Neural cell (in vitro differentiated cells): ENCODE data around the gene RIOK1. TPM values are rescaled to one million over a fixed set of nuclear protein-coding genes. Genes with fewer than 3 reads are reported as not detected.
"Not testable (repeated sequence)": the region's sequence is repeated elsewhere in the genome, so short reads cannot be mapped to it uniquely, and the experiment has no call there.

ENCODE experiments used
- H2AFZ ChIP-seq: fragments of 200-600, 300-800 bp; sonication (generic), shearing (Covaris generic); 2 replicates; pipeline ENCODE4 v1.6.0; 2014; ENCODE audit warnings: low read depth, mild to moderate bottlenecking, antibody characterized with exemption, low read length, moderate library complexity
- H3F3A ChIP-seq: fragments of 200-600 bp; shearing (Covaris generic); 2 replicates; pipeline ENCODE4 v1.6.1; 2016; ENCODE audit warnings: mild to moderate bottlenecking, moderate library complexity, mixed read lengths, antibody characterized with exemption, low read length; ENCODE audit not compliant: insufficient read depth, poor library complexity, severe bottlenecking
- H3K27ac ChIP-seq: fragments of 200-600, 300-800 bp; sonication (generic), shearing (Covaris generic); 2 replicates; pipeline ENCODE4 v1.5.1; 2014; ENCODE audit warnings: mild to moderate bottlenecking, low read length, moderate library complexity
- H3K27me3 ChIP-seq: fragments of 300-800, 200-600 bp; sonication (generic), shearing (Covaris generic); 2 replicates; pipeline ENCODE4 v1.6.0; 2014; ENCODE audit warnings: mild to moderate bottlenecking, low read depth, low read length, moderate library complexity; ENCODE audit not compliant: insufficient read depth
- H3K36me3 ChIP-seq: fragments of 300-800, 200-600 bp; sonication (generic), shearing (Covaris generic); 2 replicates; pipeline ENCODE4 v1.5.1; 2014; ENCODE audit warnings: mild to moderate bottlenecking, antibody characterized with exemption, low read length, moderate library complexity; ENCODE audit not compliant: insufficient read depth
- H3K4me2 ChIP-seq: fragments of 300-800, 200-600 bp; sonication (generic), shearing (Covaris generic); 2 replicates; pipeline ENCODE4 v1.6.0; 2014; ENCODE audit warnings: mild to moderate bottlenecking, low read length
- H3K4me3 ChIP-seq: fragments of 300-800, 200-600 bp; sonication (generic), shearing (Covaris generic); 2 replicates; pipeline ENCODE4 v1.5.1; 2014; ENCODE audit warnings: mild to moderate bottlenecking, low read length, moderate library complexity
- H3K79me2 ChIP-seq: fragments of 200-600 bp; shearing (Covaris generic); replicated peaks from 2 replicates; pipeline ENCODE4 v1.6.0; 2014; ENCODE audit warnings: mild to moderate bottlenecking, low read length, moderate library complexity; ENCODE audit not compliant: insufficient read depth
- H3K9ac ChIP-seq: fragments of 300-800, 200-600 bp; sonication (generic), shearing (Covaris generic); 2 replicates; pipeline ENCODE4 v1.6.1; 2016; ENCODE audit warnings: mild to moderate bottlenecking, low read length, mixed read lengths
- H3K9me2 ChIP-seq: fragments of 200-600 bp; shearing (Covaris generic); 2 replicates; pipeline ENCODE4 v1.6.1; 2016; ENCODE audit warnings: mild to moderate bottlenecking, low read length, mixed read lengths; ENCODE audit not compliant: insufficient read depth
- H3K9me3 ChIP-seq: fragments of 200-600, 300-800 bp; sonication (generic), shearing (Covaris generic); 2 replicates; pipeline ENCODE4 v1.6.1; 2016; ENCODE audit warnings: mild to moderate bottlenecking, mixed run types, low read length, moderate library complexity, mixed read lengths
- H4K20me1 ChIP-seq: fragments of 200-600 bp; shearing (Covaris generic); 2 replicates; pipeline ENCODE4 v1.6.1; 2016; ENCODE audit warnings: mild to moderate bottlenecking, mixed run types; ENCODE audit not compliant: insufficient read depth
- EP300 ChIP-seq: fragments of 450-650 bp; conservative IDR thresholded peaks from 2 replicates; pipeline ENCODE4 v1.6.1; 2014; ENCODE audit warnings: antibody characterized with exemption, mild to moderate bottlenecking, moderate library complexity; ENCODE audit not compliant: poor library complexity, severe bottlenecking
- EZH2 ChIP-seq: fragments of 200-600, 300-800 bp; shearing (Covaris generic), sonication (generic); IDR thresholded peaks from 2 replicates; pipeline ENCODE4 v1.6.1; 2014; ENCODE audit warnings: antibody characterized with exemption, low read length, borderline replicate concordance, mild to moderate bottlenecking; ENCODE audit not compliant: insufficient read depth, poor library complexity, severe bottlenecking
- MXI1 ChIP-seq: fragments of 450-650 bp; conservative IDR thresholded peaks from 2 replicates; pipeline ENCODE4 v1.6.1; 2014; ENCODE audit warnings: antibody characterized with exemption, mild to moderate bottlenecking; ENCODE audit not compliant: poor library complexity, severe bottlenecking
- POLR2AphosphoS5 ChIP-seq: IDR thresholded peaks from 2 replicates; pipeline ENCODE4 v1.6.1; 2012
- RAD21 ChIP-seq: fragments of 450-650 bp; conservative IDR thresholded peaks from 2 replicates; pipeline ENCODE4 v1.6.1; 2014; ENCODE audit warnings: antibody characterized with exemption, mild to moderate bottlenecking, moderate library complexity
- REST ChIP-seq: IDR thresholded peaks from 2 replicates; pipeline ENCODE4 v1.6.1; 2012; ENCODE audit warnings: borderline replicate concordance
- SMC3 ChIP-seq: fragments of 450-650 bp; conservative IDR thresholded peaks from 2 replicates; pipeline ENCODE4 v1.6.1; 2014; ENCODE audit warnings: antibody characterized with exemption, mild to moderate bottlenecking, moderate library complexity; ENCODE audit not compliant: poor library complexity
- TAF1 ChIP-seq: IDR thresholded peaks from 2 replicates; pipeline ENCODE4 v1.6.1; 2012; ENCODE audit warnings: low read depth
- polyA plus RNA-seq: library from polyadenylated mRNA; depleted of rRNA; stranded (reverse); fragments of >200 nt; gene quantifications from 2 replicates; pipeline ENCODE4 v1.2.3, GENCODE V29; 2014
- TF ChIP-seq, protein P1 (sequence below): fragments of 450-650 bp; IDR thresholded peaks from 2 replicates; pipeline ENCODE4 v1.5.1; 2014; ENCODE audit warnings: antibody characterized with exemption, mild to moderate bottlenecking, moderate library complexity; ENCODE audit not compliant: poor library complexity, severe bottlenecking

Gene RIOK1
- polyA plus RNA-seq, 1 donor from 2014 or later: 27.4 TPM

GRCh38 chr6:7347551-7347997 lies 42.0 kb upstream of the RIOK1 start:
- H3K9ac ChIP-seq, H3K9me2 ChIP-seq, H3K4me2 ChIP-seq, H4K20me1 ChIP-seq, H3K27me3 ChIP-seq, H3F3A ChIP-seq, H3K27ac ChIP-seq, H3K9me3 ChIP-seq, H3K4me3 ChIP-seq, H3K36me3 ChIP-seq, H3K79me2 ChIP-seq, H2AFZ ChIP-seq: not testable (repeated sequence)

- H3F3A ChIP-seq, H2AFZ ChIP-seq, H3K9me2 ChIP-seq, H3K36me3 ChIP-seq, H3K27me3 ChIP-seq, H3K4me3 ChIP-seq, H3K9me3 ChIP-seq, H3K9ac ChIP-seq, H3K79me2 ChIP-seq, H4K20me1 ChIP-seq, H3K4me2 ChIP-seq, H3K27ac ChIP-seq: not testable (repeated sequence)
Observed at GRCh38 chr6:7350591-7350990, 39.0 kb upstream of the RIOK1 start.

DNA sequence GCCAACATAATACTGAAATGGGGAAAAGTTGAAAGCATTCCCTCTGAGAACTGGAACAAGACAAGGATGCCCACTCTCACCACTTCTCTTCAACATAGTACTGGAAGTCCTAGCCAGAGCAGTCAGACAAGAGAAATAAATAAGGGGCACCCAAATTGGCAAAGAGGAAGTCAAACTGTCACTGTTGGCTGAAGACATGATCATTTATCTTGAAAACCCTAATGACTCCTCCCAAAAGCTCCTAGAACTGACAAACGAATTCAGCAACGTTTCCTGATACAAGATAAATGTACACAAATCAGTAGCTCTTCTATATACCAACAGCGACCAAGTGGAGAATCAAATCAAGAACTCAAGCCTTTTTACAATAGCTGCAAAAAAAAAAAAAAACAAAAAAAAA lies 37.7 kb upstream of the RIOK1 start:
- not testable (repeated sequence) for H3K27ac ChIP-seq, H3K4me2 ChIP-seq, H2AFZ ChIP-seq, H3K36me3 ChIP-seq, H3K9me2 ChIP-seq, H3K4me3 ChIP-seq, H3K79me2 ChIP-seq, H3K27me3 ChIP-seq, H3K9me3 ChIP-seq, H3K9ac ChIP-seq, H4K20me1 ChIP-seq, H3F3A ChIP-seq

GRCh38 chr6:7367408-7367807 lies 22.2 kb upstream of the RIOK1 start:
- Histone ChIP-seq H4K20me1 (no peaks in the 10 kb centered on the region), H3K27ac (no peak overlapping the region), H3K4me3 (no peak overlapping the region), H2AFZ (no peak overlapping the region), H3K9ac (no peak overlapping the region), H3K36me3 (no peaks in the 10 kb centered on the region), H3K9me3 (no peaks in the 10 kb centered on the region), H3F3A (no peaks in the 10 kb centered on the region), H3K79me2 (no peaks in the 10 kb centered on the region), H3K9me2 (no peaks in the 10 kb centered on the region), H3K4me2 (no peak overlapping the region), H3K27me3 (no peaks in the 10 kb centered on the region)
- TF ChIP-seq SMC3 (no peak), TAF1 (no peak), REST (no peak), POLR2AphosphoS5 (no peak), EP300 (no peak), MXI1 (no peak), RAD21 (no peak), EZH2 (no peak)
- TF ChIP-seq, protein P1, sequence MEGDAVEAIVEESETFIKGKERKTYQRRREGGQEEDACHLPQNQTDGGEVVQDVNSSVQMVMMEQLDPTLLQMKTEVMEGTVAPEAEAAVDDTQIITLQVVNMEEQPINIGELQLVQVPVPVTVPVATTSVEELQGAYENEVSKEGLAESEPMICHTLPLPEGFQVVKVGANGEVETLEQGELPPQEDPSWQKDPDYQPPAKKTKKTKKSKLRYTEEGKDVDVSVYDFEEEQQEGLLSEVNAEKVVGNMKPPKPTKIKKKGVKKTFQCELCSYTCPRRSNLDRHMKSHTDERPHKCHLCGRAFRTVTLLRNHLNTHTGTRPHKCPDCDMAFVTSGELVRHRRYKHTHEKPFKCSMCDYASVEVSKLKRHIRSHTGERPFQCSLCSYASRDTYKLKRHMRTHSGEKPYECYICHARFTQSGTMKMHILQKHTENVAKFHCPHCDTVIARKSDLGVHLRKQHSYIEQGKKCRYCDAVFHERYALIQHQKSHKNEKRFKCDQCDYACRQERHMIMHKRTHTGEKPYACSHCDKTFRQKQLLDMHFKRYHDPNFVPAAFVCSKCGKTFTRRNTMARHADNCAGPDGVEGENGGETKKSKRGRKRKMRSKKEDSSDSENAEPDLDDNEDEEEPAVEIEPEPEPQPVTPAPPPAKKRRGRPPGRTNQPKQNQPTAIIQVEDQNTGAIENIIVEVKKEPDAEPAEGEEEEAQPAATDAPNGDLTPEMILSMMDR: no peak
